Measurements from ENCODE around the gene CALM3.

The CALM3 gene

DNA sequence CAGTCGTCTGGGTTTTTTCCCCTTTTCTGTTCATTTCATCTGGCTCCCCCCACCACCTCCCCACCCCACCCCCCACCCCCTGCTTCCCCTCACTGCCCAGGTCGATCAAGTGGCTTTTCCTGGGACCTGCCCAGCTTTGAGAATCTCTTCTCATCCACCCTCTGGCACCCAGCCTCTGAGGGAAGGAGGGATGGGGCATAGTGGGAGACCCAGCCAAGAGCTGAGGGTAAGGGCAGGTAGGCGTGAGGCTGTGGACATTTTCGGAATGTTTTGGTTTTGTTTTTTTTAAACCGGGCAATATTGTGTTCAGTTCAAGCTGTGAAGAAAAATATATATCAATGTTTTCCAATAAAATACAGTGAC lies 9.3 kb downstream of the CALM3 start:
- Histone ChIP-seq H3K36me3 (ENCODE audit: insufficient read depth, low read length) (peaks cover 53% of the 10 kb centered on the region; the same call in 1 of the 2 replicates), H3K4me1 (ENCODE audit: insufficient read depth, low read length, poor library complexity, severe bottlenecking) (peaks cover 22% of the 10 kb centered on the region), H3K4me2 (ENCODE audit: low read depth, low read length, poor library complexity, severe bottlenecking) (no peak overlapping the region)

DNA sequence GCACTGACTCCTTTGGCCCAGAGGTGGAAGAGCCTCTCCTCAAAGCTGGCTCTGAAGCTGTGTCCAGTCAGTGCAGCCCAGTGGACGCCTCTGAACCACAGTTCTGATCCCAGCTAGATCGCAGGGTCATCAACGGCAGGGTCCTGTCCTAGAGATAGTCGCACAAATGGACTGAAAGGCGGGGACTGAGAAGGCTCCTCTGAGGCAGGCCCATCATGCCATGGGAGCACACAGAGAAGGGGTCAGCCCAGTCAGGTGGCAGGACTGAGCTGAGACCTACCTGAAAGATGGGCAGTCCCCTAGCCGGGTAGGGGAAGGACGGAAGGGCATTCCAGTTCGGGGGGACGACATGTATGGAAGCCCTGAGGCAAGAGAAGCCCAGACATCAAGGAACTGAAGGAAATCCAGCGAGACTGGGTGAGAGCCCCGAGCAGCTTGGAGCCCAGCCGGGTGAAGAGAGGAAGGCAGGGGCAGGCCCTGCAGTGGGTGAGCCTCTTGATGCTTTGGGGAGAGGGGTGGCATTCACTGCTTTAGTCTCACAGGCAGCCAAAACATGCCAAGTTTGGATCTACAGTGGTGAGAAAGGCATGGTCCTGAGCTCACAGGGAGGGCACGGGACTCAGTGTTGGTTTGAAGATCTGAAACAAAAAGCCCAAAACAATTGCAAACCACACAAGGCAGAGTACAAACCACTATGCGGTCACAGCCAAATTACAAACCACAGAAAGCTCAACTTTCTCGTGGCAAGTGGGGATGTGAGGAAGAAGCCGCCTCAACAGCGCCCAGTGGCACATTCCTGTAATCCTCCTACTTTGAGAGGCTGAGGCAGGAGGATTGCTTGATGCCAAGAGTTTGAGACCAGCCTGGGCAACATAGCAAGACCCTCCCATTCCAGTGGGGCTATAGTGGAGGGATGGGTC lies 10.0 kb downstream of the CALM3 start:
- H3K4me1 ChIP-seq (ENCODE audit: insufficient read depth, low read length, poor library complexity, severe bottlenecking), result peaks cover 19% of the 10 kb centered on the region
- H3K4me2 ChIP-seq (ENCODE audit: low read depth, low read length, poor library complexity, severe bottlenecking), result no peak overlapping the region
- H3K36me3 ChIP-seq (ENCODE audit: insufficient read depth, low read length), result peaks cover 46% of the 10 kb centered on the region; the same call in 1 of the 2 replicates
- H3K79me2 ChIP-seq (ENCODE audit: insufficient read depth, low read length), result peaks cover 24% of the 10 kb centered on the region
- H3K4me3 ChIP-seq (ENCODE audit: low read length, poor library complexity, severe bottlenecking), result no peak overlapping the region
- H4K20me1 ChIP-seq (ENCODE audit: insufficient read depth, low read length, poor library complexity, severe bottlenecking), result peaks cover 24% of the 10 kb centered on the region
- no peaks in the 10 kb centered on the region for H3K27me3 ChIP-seq (ENCODE audit: insufficient read depth, low read length, poor library complexity, severe bottlenecking)
- H3K9me3 ChIP-seq (ENCODE audit: insufficient read depth, low read depth, low read length), result no peaks in the 10 kb centered on the region
- H3K9me2 ChIP-seq (replicated peaks; ENCODE audit: low read depth, low read length), result no peaks in the 10 kb centered on the region
- TF ChIP-seq, protein P1, sequence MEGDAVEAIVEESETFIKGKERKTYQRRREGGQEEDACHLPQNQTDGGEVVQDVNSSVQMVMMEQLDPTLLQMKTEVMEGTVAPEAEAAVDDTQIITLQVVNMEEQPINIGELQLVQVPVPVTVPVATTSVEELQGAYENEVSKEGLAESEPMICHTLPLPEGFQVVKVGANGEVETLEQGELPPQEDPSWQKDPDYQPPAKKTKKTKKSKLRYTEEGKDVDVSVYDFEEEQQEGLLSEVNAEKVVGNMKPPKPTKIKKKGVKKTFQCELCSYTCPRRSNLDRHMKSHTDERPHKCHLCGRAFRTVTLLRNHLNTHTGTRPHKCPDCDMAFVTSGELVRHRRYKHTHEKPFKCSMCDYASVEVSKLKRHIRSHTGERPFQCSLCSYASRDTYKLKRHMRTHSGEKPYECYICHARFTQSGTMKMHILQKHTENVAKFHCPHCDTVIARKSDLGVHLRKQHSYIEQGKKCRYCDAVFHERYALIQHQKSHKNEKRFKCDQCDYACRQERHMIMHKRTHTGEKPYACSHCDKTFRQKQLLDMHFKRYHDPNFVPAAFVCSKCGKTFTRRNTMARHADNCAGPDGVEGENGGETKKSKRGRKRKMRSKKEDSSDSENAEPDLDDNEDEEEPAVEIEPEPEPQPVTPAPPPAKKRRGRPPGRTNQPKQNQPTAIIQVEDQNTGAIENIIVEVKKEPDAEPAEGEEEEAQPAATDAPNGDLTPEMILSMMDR (conservative IDR thresholded peaks at IDR 0.05; ENCODE audit: low read length), result no peak
- no peak overlapping the region for H2AFZ ChIP-seq (ENCODE audit: low read length)
- no peak overlapping the region for H3K9ac ChIP-seq (ENCODE audit: low read depth, low read length, poor library complexity, severe bottlenecking)
- H3F3A ChIP-seq (ENCODE audit: low read depth), result peaks cover 9% of the 10 kb centered on the region; the same call in 1 of the 2 replicates

More for the DNA sequence above, 9.3 kb downstream of the CALM3 start:
- no peak overlapping the region for H2AFZ ChIP-seq (ENCODE audit: low read length)
- peaks cover 9% of the 10 kb centered on the region; the same call in 1 of the 2 replicates for H3F3A ChIP-seq (ENCODE audit: low read depth)
- H3K4me3 ChIP-seq (ENCODE audit: low read length, poor library complexity, severe bottlenecking), result no peak overlapping the region
- no peaks in the 10 kb centered on the region for H3K27me3 ChIP-seq (ENCODE audit: insufficient read depth, low read length, poor library complexity, severe bottlenecking)
- H3K79me2 ChIP-seq (ENCODE audit: insufficient read depth, low read length), result peaks cover 31% of the 10 kb centered on the region
- H3K9ac ChIP-seq (ENCODE audit: low read depth, low read length, poor library complexity, severe bottlenecking), result no peak overlapping the region
- H3K9me2 ChIP-seq (replicated peaks; ENCODE audit: low read depth, low read length), result no peaks in the 10 kb centered on the region
- H4K20me1 ChIP-seq (ENCODE audit: insufficient read depth, low read length, poor library complexity, severe bottlenecking), result peaks cover 31% of the 10 kb centered on the region
- H3K9me3 ChIP-seq (ENCODE audit: insufficient read depth, low read depth, low read length), result no peaks in the 10 kb centered on the region
- TF ChIP-seq EZH2phosphoT487 (IDR thresholded peaks at IDR 0.05; ENCODE audit: borderline replicate concordance), result no peak
- TF ChIP-seq, protein P1 (conservative IDR thresholded peaks at IDR 0.05; ENCODE audit: low read length), result no peak

DNA sequence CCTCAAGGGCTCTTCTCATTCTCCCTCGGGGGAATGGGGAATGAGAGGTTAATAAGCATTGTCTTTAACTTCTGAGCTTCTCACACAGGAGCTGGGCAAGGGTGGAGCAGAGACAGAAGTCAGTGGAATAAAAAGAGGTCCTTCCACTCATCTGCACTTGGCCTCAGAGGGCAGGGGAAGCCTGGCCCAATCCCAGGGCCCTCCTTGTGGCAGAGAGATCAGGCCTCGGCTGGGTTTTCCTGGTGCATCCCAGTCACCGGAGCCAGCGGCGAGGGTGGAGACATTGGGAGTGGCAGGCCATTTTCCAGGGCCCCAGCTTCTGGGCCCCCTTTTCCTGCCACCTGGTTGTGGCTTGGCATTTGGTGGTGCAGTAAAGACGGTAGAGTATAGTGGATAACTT lies 10.6 kb downstream of the CALM3 start:
- TF ChIP-seq, protein P1 (conservative IDR thresholded peaks at IDR 0.05; ENCODE audit: low read length), result no peak
- TF ChIP-seq EZH2phosphoT487 (IDR thresholded peaks at IDR 0.05; ENCODE audit: borderline replicate concordance), result no peak
- H4K20me1 ChIP-seq (ENCODE audit: insufficient read depth, low read length, poor library complexity, severe bottlenecking), result peaks cover 17% of the 10 kb centered on the region
- peaks cover 22% of the 10 kb centered on the region for H3K4me1 ChIP-seq (ENCODE audit: insufficient read depth, low read length, poor library complexity, severe bottlenecking)
- peaks cover 17% of the 10 kb centered on the region for H3K79me2 ChIP-seq (ENCODE audit: insufficient read depth, low read length)
- H3K9me2 ChIP-seq (replicated peaks; ENCODE audit: low read depth, low read length), result no peaks in the 10 kb centered on the region
- peaks cover 9% of the 10 kb centered on the region; the same call in 1 of the 2 replicates for H3F3A ChIP-seq (ENCODE audit: low read depth)
- no peak overlapping the region for H2AFZ ChIP-seq (ENCODE audit: low read length)
- H3K9me3 ChIP-seq (ENCODE audit: insufficient read depth, low read depth, low read length), result no peaks in the 10 kb centered on the region
- H3K36me3 ChIP-seq (ENCODE audit: insufficient read depth, low read length), result peaks cover 39% of the 10 kb centered on the region; the same call in 1 of the 2 replicates
- H3K9ac ChIP-seq (ENCODE audit: low read depth, low read length, poor library complexity, severe bottlenecking), result no peak overlapping the region
- no peak overlapping the region for H3K4me3 ChIP-seq (ENCODE audit: low read length, poor library complexity, severe bottlenecking)
- no peak overlapping the region for H3K4me2 ChIP-seq (ENCODE audit: low read depth, low read length, poor library complexity, severe bottlenecking)
- H3K27me3 ChIP-seq (ENCODE audit: insufficient read depth, low read length, poor library complexity, severe bottlenecking), result no peaks in the 10 kb centered on the region

Data from Loucy (cell line).